Endodermal cell (in vitro differentiated cells): ENCODE measurements around the gene RTL1. TPM values are rescaled to one million over a fixed set of nuclear protein-coding genes. Genes with fewer than 3 reads are reported as not detected.

Experiments
- DNase-seq: peaks from one replicate; pipeline ENCODE4 v3.0.0-alpha.2; 2017
- H3K27ac ChIP-seq: 2 replicates; pipeline ENCODE4 v1.5.1; 2013; ENCODE audit warnings: mild to moderate bottlenecking, low read depth, low read length, moderate library complexity
- H3K27me3 ChIP-seq: 2 replicates; pipeline ENCODE4 v1.6.1; 2013; ENCODE audit warnings: mild to moderate bottlenecking, low read length, moderate library complexity; ENCODE audit not compliant: insufficient read depth, control insufficient read depth, poor library complexity, severe bottlenecking
- H3K36me3 ChIP-seq: 2 replicates; pipeline ENCODE4 v1.7.0; 2013; ENCODE audit warnings: mild to moderate bottlenecking, low read length, moderate library complexity; ENCODE audit not compliant: control insufficient read depth, insufficient read depth
- H3K4me1 ChIP-seq: one replicate; pipeline ENCODE4 v1.7.0; 2013; ENCODE audit warnings: low read length; ENCODE audit not compliant: control insufficient read depth, insufficient read depth
- H3K4me3 ChIP-seq: 2 replicates; pipeline ENCODE4 v1.5.1; 2013; ENCODE audit warnings: mild to moderate bottlenecking, low read length, moderate library complexity
- H3K9ac ChIP-seq: 2 replicates; pipeline ENCODE4 v1.6.1; 2013; ENCODE audit warnings: mild to moderate bottlenecking, low read length, moderate library complexity; ENCODE audit not compliant: poor library complexity, severe bottlenecking; ENCODE audit errors: extremely low read depth
- H3K9me3 ChIP-seq: 2 replicates; pipeline ENCODE4 v1.6.1; 2013; ENCODE audit warnings: mild to moderate bottlenecking, low read length, moderate library complexity; ENCODE audit not compliant: control insufficient read depth
- H3K27ac Mint-ChIP-seq: 2 replicates; pipeline ENCODE4 v1.8.0; 2020; ENCODE audit warnings: mixed read lengths
- H3K27me3 Mint-ChIP-seq: 2 replicates; pipeline ENCODE4 v1.8.0; 2021; ENCODE audit warnings: mild to moderate bottlenecking, mixed read lengths; ENCODE audit not compliant: insufficient read depth
- H3K36me3 Mint-ChIP-seq: 2 replicates; pipeline ENCODE4 v1.8.0; 2020; ENCODE audit warnings: low read depth, mixed read lengths
- H3K4me1 Mint-ChIP-seq: 2 replicates; pipeline ENCODE4 v1.8.0; 2020; ENCODE audit warnings: mixed read lengths
- H3K4me3 Mint-ChIP-seq: 2 replicates; pipeline ENCODE4 v1.8.0; 2020; ENCODE audit warnings: mild to moderate bottlenecking, moderate library complexity, mixed read lengths
- H3K9me3 Mint-ChIP-seq: 2 replicates; pipeline ENCODE4 v1.8.0; 2020; ENCODE audit warnings: mild to moderate bottlenecking, mixed read lengths
- CTCF ChIP-seq: fragments of 200-600 bp; sonication (generic); conservative IDR thresholded peaks from 2 replicates; pipeline ENCODE4 v1.5.0; 2021; ENCODE audit warnings: antibody characterized with exemption, mild to moderate bottlenecking
- WGBS, 2 experiments: methylation state at CpG; one replicate each; pipeline versions ENCODE4 v1.1.5 to v1.1.7; 2013; ENCODE audit warnings: missing lambda C conversion rate in 2 of 2, mixed read lengths in 1 of 2; ENCODE audit not compliant: insufficient coverage in 1 of 2, insufficient read length in 1 of 2; 5-methylcytosine and 5-hydroxymethylcytosine counted together
- total RNA-seq, 2 donors: library from RNA; stranded (reverse); fragmentation: NEBNext Ultra II Directional in 1 of 2; extraction: Animal tissue kit (Norgen Biotek cat#: 25700) in 1 of 2; gene quantifications; 2 replicates in 1 of 2; 3 replicates in 1 of 2; pipeline ENCODE4 v1.2.1, GENCODE V29; 2021

The RTL1 gene
- total RNA-seq, 2 donors from 2014 or later: 0.86 to 2.0 TPM

GRCh38 chr14:100901391-100902183 is 1.9 kb downstream of the RTL1 start:
- H3K4me1 ChIP-seq: peaks cover 18% of the 10 kb centered on the region
- H3K27me3 ChIP-seq: peaks cover 10% of the 10 kb centered on the region
- no peak overlapping the region for H3K4me3 ChIP-seq
- Mint-ChIP-seq H3K27ac (no peak overlapping the region), H3K4me3 (no peak overlapping the region), H3K27me3 (peaks cover 45% of the 10 kb centered on the region), H3K9me3 (no peaks in the 10 kb centered on the region), H3K36me3 (peaks cover 2% of the 10 kb centered on the region), H3K4me1 (peaks cover 46% of the 10 kb centered on the region)
- TF ChIP-seq CTCF: no peak
- no peak for DNase-seq
- no peak overlapping the region for H3K27ac ChIP-seq
- H3K9ac ChIP-seq: no peak overlapping the region
- H3K9me3 ChIP-seq: peaks cover 9% of the 10 kb centered on the region
- H3K36me3 ChIP-seq: no peaks in the 10 kb centered on the region
- 88 to 94% methylated on average over 10 to 12 of the region's 12 CpGs for WGBS, 2 experiments

- H3K4me3 Mint-ChIP-seq: peak overlapping the region; percentile 53
- peak; percentile 91 for DNase-seq
- no peaks in the 10 kb centered on the region for H3K36me3 ChIP-seq
- no peaks in the 10 kb centered on the region for H3K9me3 Mint-ChIP-seq
- H3K27ac ChIP-seq: no peak overlapping the region
- H3K27me3 ChIP-seq: peaks cover 10% of the 10 kb centered on the region
- WGBS, 2 experiments: 33 to 70% methylated on average over 7 to 15 of the region's 15 CpGs
- H3K4me1 Mint-ChIP-seq: peaks cover 46% of the 10 kb centered on the region
- H3K27me3 Mint-ChIP-seq: peaks cover 41% of the 10 kb centered on the region
- H3K4me1 ChIP-seq: peaks cover 18% of the 10 kb centered on the region
- peaks cover 2% of the 10 kb centered on the region for H3K36me3 Mint-ChIP-seq
- H3K4me3 ChIP-seq: peak overlapping the region; percentile 61
- H3K9me3 ChIP-seq: peaks cover 9% of the 10 kb centered on the region
- H3K27ac Mint-ChIP-seq: peak overlapping the region; percentile 86
- TF ChIP-seq CTCF: peak; percentile 66
- no peak overlapping the region for H3K9ac ChIP-seq
These were observed 2.6 kb downstream of the RTL1 start for GRCh38 chr14:100900837-100901390.

GRCh38 chr14:100899884-100900771 is 3.4 kb downstream of the RTL1 start:
- Mint-ChIP-seq H3K4me1 (peaks cover 46% of the 10 kb centered on the region), H3K27me3 (peaks cover 33% of the 10 kb centered on the region), H3K27ac (peak overlapping the region; percentile 86), H3K36me3 (peaks cover 2% of the 10 kb centered on the region), H3K4me3 (peak overlapping the region; percentile 53), H3K9me3 (no peaks in the 10 kb centered on the region)
- peak overlapping the region; percentile 61 for H3K4me3 ChIP-seq
- TF ChIP-seq CTCF: peak; percentile 65
- H3K27me3 ChIP-seq: peaks cover 10% of the 10 kb centered on the region
- H3K9ac ChIP-seq: no peak overlapping the region
- 20 to 29% methylated on average over 10 to 17 of the region's 19 CpGs for WGBS, 2 experiments
- peaks cover 18% of the 10 kb centered on the region for H3K4me1 ChIP-seq
- peak; percentile 78 for DNase-seq
- peaks cover 9% of the 10 kb centered on the region for H3K9me3 ChIP-seq
- no peak overlapping the region for H3K27ac ChIP-seq
- no peaks in the 10 kb centered on the region for H3K36me3 ChIP-seq
